Peyer's patch (tissue), 4 donors: ENCODE data around the gene PRKAA2.

Experiments
- CTCF ChIP-seq, 6 experiments: fragments of 450-650 bp in 4 of 6; fragments of 200-600 bp in 2 of 6; sonication (generic) in 1 of 6; IDR thresholded peaks; one replicate each; pipeline ENCODE4 v1.5.1; 2017 to 2019; ENCODE audit warnings: antibody characterized with exemption in 6 of 6, mild to moderate bottlenecking in 3 of 6, moderate library complexity in 1 of 6
- POLR2A ChIP-seq, 2 donors: fragments of 450-650 bp; IDR thresholded peaks; one replicate each; pipeline ENCODE4 v1.5.1; 2017; ENCODE audit warnings: antibody characterized with exemption in 2 of 2, mild to moderate bottlenecking in 2 of 2, moderate library complexity in 2 of 2

DNA sequence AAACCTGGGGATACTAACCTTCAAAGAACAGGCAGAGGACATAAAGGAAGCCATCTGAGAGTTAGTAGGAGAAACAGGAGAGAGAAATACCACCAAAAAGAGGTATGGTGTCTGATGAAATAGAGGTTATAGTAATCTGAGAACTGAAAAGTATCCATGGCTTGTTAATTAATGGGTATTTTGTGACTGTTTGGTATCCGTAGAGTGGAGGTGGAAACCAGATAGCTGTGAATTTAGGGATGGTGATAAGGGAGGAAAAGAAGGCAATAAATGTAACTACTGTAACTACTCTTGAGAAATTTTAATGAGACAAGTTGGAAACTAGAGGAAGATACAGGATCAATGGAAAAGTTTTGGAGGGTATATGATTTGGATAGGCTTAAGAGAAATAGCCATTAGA is 27.5 kb downstream of the PRKAA2 start:
- TF ChIP-seq CTCF (IDR thresholded peaks at IDR 0.05) (no peak), POLR2A (IDR thresholded peaks at IDR 0.05) (no peak)
